ENCODE measurements around the gene SGPP1.

DNA sequence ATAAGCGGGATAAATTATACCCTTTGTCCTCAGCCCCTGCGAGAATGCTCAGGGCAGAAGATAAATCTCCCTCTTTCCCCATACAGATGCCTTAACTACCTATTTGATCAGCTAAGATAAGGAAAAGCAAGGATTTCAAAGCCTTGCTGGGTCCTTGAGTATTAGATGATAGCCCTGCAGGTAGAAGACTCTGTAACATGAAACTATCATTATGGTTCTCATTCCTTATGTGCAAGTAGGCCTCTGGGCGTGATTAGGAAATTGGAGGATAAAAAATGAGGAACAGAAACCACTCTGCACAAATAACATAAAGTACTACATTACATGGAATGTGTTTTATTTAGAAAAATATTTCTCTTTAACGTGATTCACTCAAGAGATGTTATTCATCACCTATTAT, 71.7 kb downstream of the SGPP1 start:
- TF ChIP-seq, protein P1, sequence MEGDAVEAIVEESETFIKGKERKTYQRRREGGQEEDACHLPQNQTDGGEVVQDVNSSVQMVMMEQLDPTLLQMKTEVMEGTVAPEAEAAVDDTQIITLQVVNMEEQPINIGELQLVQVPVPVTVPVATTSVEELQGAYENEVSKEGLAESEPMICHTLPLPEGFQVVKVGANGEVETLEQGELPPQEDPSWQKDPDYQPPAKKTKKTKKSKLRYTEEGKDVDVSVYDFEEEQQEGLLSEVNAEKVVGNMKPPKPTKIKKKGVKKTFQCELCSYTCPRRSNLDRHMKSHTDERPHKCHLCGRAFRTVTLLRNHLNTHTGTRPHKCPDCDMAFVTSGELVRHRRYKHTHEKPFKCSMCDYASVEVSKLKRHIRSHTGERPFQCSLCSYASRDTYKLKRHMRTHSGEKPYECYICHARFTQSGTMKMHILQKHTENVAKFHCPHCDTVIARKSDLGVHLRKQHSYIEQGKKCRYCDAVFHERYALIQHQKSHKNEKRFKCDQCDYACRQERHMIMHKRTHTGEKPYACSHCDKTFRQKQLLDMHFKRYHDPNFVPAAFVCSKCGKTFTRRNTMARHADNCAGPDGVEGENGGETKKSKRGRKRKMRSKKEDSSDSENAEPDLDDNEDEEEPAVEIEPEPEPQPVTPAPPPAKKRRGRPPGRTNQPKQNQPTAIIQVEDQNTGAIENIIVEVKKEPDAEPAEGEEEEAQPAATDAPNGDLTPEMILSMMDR (IDR thresholded peaks at IDR 0.05 in 2 of 3, conservative IDR thresholded peaks at IDR 0.05 in 1 of 3; ENCODE audit: control insufficient read depth in 2 of 3, extremely low read depth in 1 of 3, insufficient read depth in 1 of 3, low read depth in 3 of 3, low read length in 3 of 3): no peak
- TF ChIP-seq EZH2 (IDR thresholded peaks at IDR 0.05; ENCODE audit: borderline replicate concordance, control insufficient read depth, low read depth, low read length) (no peak), ESRRA (IDR thresholded peaks at IDR 0.05; ENCODE audit: low read length) (no peak), HDAC2 (IDR thresholded peaks at IDR 0.05) (no peak), MTA3 (IDR thresholded peaks at IDR 0.05; ENCODE audit: borderline replicate concordance, low read length) (no peak), SIX5 (IDR thresholded peaks at IDR 0.05; ENCODE audit: low read depth, low read length, severe bottlenecking) (no peak), NFYB (IDR thresholded peaks at IDR 0.05; ENCODE audit: insufficient read depth, low read depth, low read length) (no peak), ZNF24 (IDR thresholded peaks at IDR 0.05) (no peak), SIN3A (IDR thresholded peaks at IDR 0.05; ENCODE audit: low read depth, low read length) (no peak), BHLHE40 (IDR thresholded peaks at IDR 0.05; ENCODE audit: borderline replicate concordance in 1 of 2, low read depth in 2 of 2, low read length in 1 of 2) (no peak), SMARCA5 (IDR thresholded peaks at IDR 0.05) (no peak)
- TF ChIP-seq, protein P2, sequence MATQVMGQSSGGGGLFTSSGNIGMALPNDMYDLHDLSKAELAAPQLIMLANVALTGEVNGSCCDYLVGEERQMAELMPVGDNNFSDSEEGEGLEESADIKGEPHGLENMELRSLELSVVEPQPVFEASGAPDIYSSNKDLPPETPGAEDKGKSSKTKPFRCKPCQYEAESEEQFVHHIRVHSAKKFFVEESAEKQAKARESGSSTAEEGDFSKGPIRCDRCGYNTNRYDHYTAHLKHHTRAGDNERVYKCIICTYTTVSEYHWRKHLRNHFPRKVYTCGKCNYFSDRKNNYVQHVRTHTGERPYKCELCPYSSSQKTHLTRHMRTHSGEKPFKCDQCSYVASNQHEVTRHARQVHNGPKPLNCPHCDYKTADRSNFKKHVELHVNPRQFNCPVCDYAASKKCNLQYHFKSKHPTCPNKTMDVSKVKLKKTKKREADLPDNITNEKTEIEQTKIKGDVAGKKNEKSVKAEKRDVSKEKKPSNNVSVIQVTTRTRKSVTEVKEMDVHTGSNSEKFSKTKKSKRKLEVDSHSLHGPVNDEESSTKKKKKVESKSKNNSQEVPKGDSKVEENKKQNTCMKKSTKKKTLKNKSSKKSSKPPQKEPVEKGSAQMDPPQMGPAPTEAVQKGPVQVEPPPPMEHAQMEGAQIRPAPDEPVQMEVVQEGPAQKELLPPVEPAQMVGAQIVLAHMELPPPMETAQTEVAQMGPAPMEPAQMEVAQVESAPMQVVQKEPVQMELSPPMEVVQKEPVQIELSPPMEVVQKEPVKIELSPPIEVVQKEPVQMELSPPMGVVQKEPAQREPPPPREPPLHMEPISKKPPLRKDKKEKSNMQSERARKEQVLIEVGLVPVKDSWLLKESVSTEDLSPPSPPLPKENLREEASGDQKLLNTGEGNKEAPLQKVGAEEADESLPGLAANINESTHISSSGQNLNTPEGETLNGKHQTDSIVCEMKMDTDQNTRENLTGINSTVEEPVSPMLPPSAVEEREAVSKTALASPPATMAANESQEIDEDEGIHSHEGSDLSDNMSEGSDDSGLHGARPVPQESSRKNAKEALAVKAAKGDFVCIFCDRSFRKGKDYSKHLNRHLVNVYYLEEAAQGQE (IDR thresholded peaks at IDR 0.05; ENCODE audit: low read depth, low read length): no peak
- TF ChIP-seq, protein P3, sequence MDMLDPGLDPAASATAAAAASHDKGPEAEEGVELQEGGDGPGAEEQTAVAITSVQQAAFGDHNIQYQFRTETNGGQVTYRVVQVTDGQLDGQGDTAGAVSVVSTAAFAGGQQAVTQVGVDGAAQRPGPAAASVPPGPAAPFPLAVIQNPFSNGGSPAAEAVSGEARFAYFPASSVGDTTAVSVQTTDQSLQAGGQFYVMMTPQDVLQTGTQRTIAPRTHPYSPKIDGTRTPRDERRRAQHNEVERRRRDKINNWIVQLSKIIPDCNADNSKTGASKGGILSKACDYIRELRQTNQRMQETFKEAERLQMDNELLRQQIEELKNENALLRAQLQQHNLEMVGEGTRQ (IDR thresholded peaks at IDR 0.05; ENCODE audit: borderline replicate concordance, low read depth, low read length): no peak
